Karpas-422 (cell line): ENCODE data around the gene PTPRK. TPM values are rescaled to one million over a fixed set of nuclear protein-coding genes. Genes with fewer than 3 reads are reported as not detected.

Experiments
- DNase-seq: peaks from one replicate; pipeline ENCODE4 v3.0.0-alpha.2; 2015
- H2AFZ ChIP-seq: fragments of 200-600 bp; sonication (generic); 2 replicates; pipeline ENCODE4 v1.6.1; 2014; ENCODE audit warnings: antibody characterized with exemption, low read length, mixed read lengths
- H3K27ac ChIP-seq: fragments of 200-600 bp; sonication (generic); 2 replicates; pipeline ENCODE4 v1.5.1; 2014; ENCODE audit warnings: mild to moderate bottlenecking, low read length, moderate library complexity
- H3K27me3 ChIP-seq: fragments of 200-600 bp; sonication (generic); 2 replicates; pipeline ENCODE4 v1.6.1; 2014; ENCODE audit warnings: low read length, mixed read lengths
- H3K36me3 ChIP-seq: fragments of 200-600 bp; sonication (generic); 2 replicates; pipeline ENCODE4 v1.6.1; 2014; ENCODE audit warnings: low read length, mixed read lengths; ENCODE audit not compliant: insufficient read depth
- H3K4me1 ChIP-seq: fragments of 200-600 bp; sonication (generic); 2 replicates; pipeline ENCODE4 v1.6.1; 2014; ENCODE audit warnings: mild to moderate bottlenecking, low read length, mixed read lengths
- H3K4me2 ChIP-seq: fragments of 200-600 bp; sonication (generic); 2 replicates; pipeline ENCODE4 v1.6.1; 2014; ENCODE audit warnings: low read length, low read depth, mild to moderate bottlenecking; ENCODE audit not compliant: poor library complexity, severe bottlenecking
- H3K4me3 ChIP-seq: fragments of 200-600 bp; sonication (generic); 2 replicates; pipeline ENCODE4 v1.5.1; 2014; ENCODE audit warnings: mild to moderate bottlenecking, antibody characterized with exemption, low read length, mixed read lengths
- H3K79me2 ChIP-seq: fragments of 200-600 bp; sonication (generic); 2 replicates; pipeline ENCODE4 v1.6.1; 2014; ENCODE audit warnings: mild to moderate bottlenecking, low read length, mixed read lengths
- H3K9ac ChIP-seq: fragments of 200-600 bp; sonication (generic); 2 replicates; pipeline ENCODE4 v1.6.0; 2014; ENCODE audit warnings: low read length
- H3K9me2 ChIP-seq: fragments of 200-600 bp; sonication (generic), shearing (Covaris generic); replicated peaks from 2 replicates; pipeline ENCODE4 v1.6.0; 2014; ENCODE audit warnings: mild to moderate bottlenecking, low read length, moderate library complexity; ENCODE audit not compliant: insufficient read depth
- H3K9me3 ChIP-seq: fragments of 300-700, 200-600 bp; sonication (generic); 2 replicates; pipeline ENCODE4 v1.6.1; 2014; ENCODE audit warnings: low read length, mixed read lengths
- H4K20me1 ChIP-seq: fragments of 200-600 bp; sonication (generic); 2 replicates; pipeline ENCODE4 v1.6.1; 2014; ENCODE audit warnings: mild to moderate bottlenecking, antibody characterized with exemption, low read length, low read depth; ENCODE audit not compliant: insufficient read depth
- total RNA-seq: library from RNA; depleted of rRNA; stranded (reverse); fragments of >200 nt; shearing (Covaris generic); gene quantifications from 2 replicates; pipeline ENCODE4 v1.2.3, GENCODE V29; 2014; ENCODE audit warnings: low replicate concordance

Gene PTPRK
- total RNA-seq, 1 experiment from 2014 or later: 0.04 TPM

- H3K9ac ChIP-seq: no peak overlapping the region
- no peak overlapping the region for H2AFZ ChIP-seq
- DNase-seq: no peak
- no peaks in the 10 kb centered on the region for H4K20me1 ChIP-seq
- H3K27me3 ChIP-seq: no peaks in the 10 kb centered on the region
- peaks cover 11% of the 10 kb centered on the region for H3K9me3 ChIP-seq
- no peaks in the 10 kb centered on the region for H3K36me3 ChIP-seq
- no peak overlapping the region for H3K4me3 ChIP-seq
- no peaks in the 10 kb centered on the region for H3K79me2 ChIP-seq
- H3K9me2 ChIP-seq: no peaks in the 10 kb centered on the region
- no peaks in the 10 kb centered on the region for H3K4me1 ChIP-seq
- H3K27ac ChIP-seq: no peak overlapping the region
- H3K4me2 ChIP-seq: no peak overlapping the region
These were observed 41.2 kb downstream of the PTPRK start for GRCh38 chr6:128479048-128479666.

DNA sequence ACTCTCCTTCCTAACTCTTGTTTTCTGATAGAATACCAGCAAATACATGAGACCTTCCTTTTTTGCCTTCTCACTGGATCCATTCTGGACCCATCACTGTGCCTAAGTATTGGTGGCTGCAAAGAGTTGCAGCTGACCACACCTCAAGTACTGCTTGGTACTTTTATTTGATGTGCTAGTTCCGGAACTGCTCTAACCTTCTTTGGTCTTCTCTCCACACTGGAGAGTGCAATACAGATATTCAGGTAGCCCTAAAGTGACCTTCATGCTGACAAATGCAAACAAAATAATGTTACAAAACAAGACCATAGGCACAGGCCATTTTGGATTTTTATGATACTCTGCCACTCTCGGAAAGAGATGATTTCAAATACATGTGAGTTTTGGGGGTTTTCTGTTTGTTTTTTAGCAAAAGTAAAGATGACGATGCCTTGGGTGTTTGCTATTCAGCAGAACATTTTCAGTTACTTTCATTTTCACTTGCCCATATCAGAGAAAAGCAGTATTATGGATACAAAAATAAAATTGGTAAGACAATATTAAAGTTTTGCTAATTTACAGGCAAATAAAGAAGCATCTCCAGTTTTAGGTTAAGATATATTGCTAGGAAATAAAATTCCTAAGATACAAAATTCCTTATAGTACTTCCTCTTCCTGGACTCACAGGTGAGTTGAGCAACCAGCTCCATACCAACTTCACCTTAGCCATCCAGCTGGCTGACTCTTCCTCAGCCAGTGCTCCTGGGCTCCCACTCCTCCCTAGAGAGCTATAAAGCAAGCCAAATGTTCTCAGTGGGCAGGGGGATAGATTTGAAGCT lies 42.0 kb downstream of the PTPRK start:
- Histone ChIP-seq H3K4me2 (no peak overlapping the region), H4K20me1 (no peaks in the 10 kb centered on the region), H3K9ac (no peak overlapping the region), H3K27ac (no peak overlapping the region), H3K9me2 (no peaks in the 10 kb centered on the region), H3K4me1 (no peaks in the 10 kb centered on the region), H3K9me3 (peaks cover 5% of the 10 kb centered on the region), H2AFZ (no peak overlapping the region), H3K79me2 (no peaks in the 10 kb centered on the region), H3K4me3 (no peak overlapping the region), H3K27me3 (no peaks in the 10 kb centered on the region), H3K36me3 (no peaks in the 10 kb centered on the region)
- no peak for DNase-seq

DNA sequence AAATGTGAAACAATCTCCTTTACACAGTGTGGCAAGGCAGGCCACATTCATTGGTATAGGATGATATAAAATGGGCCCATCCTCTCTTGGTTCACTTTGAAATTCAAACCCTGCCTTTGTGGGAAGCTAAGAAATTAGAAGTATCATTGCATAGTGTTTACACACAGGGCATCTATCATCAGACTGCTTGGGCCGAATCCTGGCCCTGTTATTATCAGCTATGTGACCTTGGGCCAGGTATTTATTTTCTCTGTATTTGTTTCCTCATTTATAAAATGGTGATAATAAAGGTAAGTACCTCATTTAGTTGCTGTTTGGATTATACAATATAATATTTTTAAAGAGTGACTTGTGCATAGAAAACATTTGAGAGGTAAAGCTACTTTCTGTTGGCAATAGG lies 45.5 kb downstream of the PTPRK start:
- no peak for DNase-seq
- H3K4me1 ChIP-seq: no peaks in the 10 kb centered on the region
- H3K9me3 ChIP-seq: peaks cover 9% of the 10 kb centered on the region
- no peak overlapping the region for H3K27ac ChIP-seq
- H3K79me2 ChIP-seq: no peaks in the 10 kb centered on the region
- H4K20me1 ChIP-seq: no peaks in the 10 kb centered on the region
- H2AFZ ChIP-seq: no peak overlapping the region
- H3K9ac ChIP-seq: no peak overlapping the region
- no peaks in the 10 kb centered on the region for H3K27me3 ChIP-seq
- H3K4me2 ChIP-seq: no peak overlapping the region
- H3K9me2 ChIP-seq: no peaks in the 10 kb centered on the region
- H3K4me3 ChIP-seq: no peak overlapping the region
- no peaks in the 10 kb centered on the region for H3K36me3 ChIP-seq

- Histone ChIP-seq H3K27me3 (no peaks in the 10 kb centered on the region), H3K36me3 (no peaks in the 10 kb centered on the region), H4K20me1 (no peaks in the 10 kb centered on the region), H3K9ac (no peak overlapping the region), H3K4me2 (no peak overlapping the region), H2AFZ (no peak overlapping the region), H3K9me2 (no peaks in the 10 kb centered on the region), H3K27ac (no peak overlapping the region), H3K79me2 (no peaks in the 10 kb centered on the region), H3K9me3 (peaks cover 9% of the 10 kb centered on the region), H3K4me3 (no peak overlapping the region), H3K4me1 (no peaks in the 10 kb centered on the region)
- no peak for DNase-seq
These were observed 45.9 kb downstream of the PTPRK start for GRCh38 chr6:128474481-128474880.

- Histone ChIP-seq H3K9ac (no peak overlapping the region), H3K9me2 (no peaks in the 10 kb centered on the region), H3K4me2 (no peak overlapping the region), H3K27me3 (no peaks in the 10 kb centered on the region), H2AFZ (no peak overlapping the region), H3K79me2 (no peaks in the 10 kb centered on the region), H3K9me3 (peaks cover 9% of the 10 kb centered on the region), H3K27ac (no peak overlapping the region), H3K4me1 (no peaks in the 10 kb centered on the region), H3K4me3 (no peak overlapping the region), H3K36me3 (no peaks in the 10 kb centered on the region), H4K20me1 (no peaks in the 10 kb centered on the region)
- DNase-seq: no peak
These were observed 48.5 kb downstream of the PTPRK start for GRCh38 chr6:128471907-128472306.

- H3K4me3 ChIP-seq: no peak overlapping the region
- H3K4me1 ChIP-seq: no peaks in the 10 kb centered on the region
- no peaks in the 10 kb centered on the region for H3K79me2 ChIP-seq
- H3K4me2 ChIP-seq: no peak overlapping the region
- H2AFZ ChIP-seq: no peak overlapping the region
- H3K9me3 ChIP-seq: peaks cover 10% of the 10 kb centered on the region
- no peak overlapping the region for H3K9ac ChIP-seq
- no peak overlapping the region for H3K27ac ChIP-seq
- H4K20me1 ChIP-seq: no peaks in the 10 kb centered on the region
- H3K9me2 ChIP-seq: no peaks in the 10 kb centered on the region
- no peaks in the 10 kb centered on the region for H3K27me3 ChIP-seq
- H3K36me3 ChIP-seq: no peaks in the 10 kb centered on the region
- no peak for DNase-seq
These were observed 54.7 kb downstream of the PTPRK start for GRCh38 chr6:128465368-128466343.

DNA sequence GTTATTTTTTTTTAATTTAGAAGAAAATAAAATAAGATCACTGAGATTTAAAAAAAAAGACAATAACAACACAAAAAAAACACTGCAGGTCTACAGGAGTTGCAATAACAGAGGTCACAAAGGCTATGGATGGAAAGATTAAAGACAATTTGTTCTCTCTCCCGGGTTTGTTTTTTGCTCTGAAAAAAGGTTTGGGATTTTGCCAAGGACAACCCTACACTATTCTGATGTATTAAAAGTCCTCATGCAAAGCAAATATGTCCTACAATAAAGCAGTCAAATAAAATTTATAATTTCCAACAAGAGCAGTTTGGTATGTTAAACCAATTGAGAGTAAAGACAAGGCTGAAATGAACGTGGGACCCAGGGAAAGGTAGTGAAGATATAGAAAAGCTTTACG lies 55.6 kb downstream of the PTPRK start:
- no peak for DNase-seq
- Histone ChIP-seq H3K36me3 (no peaks in the 10 kb centered on the region), H3K27me3 (no peaks in the 10 kb centered on the region), H3K4me2 (no peak overlapping the region), H3K9ac (no peak overlapping the region), H2AFZ (no peak overlapping the region), H3K9me3 (peaks cover 14% of the 10 kb centered on the region), H3K4me1 (no peaks in the 10 kb centered on the region), H3K9me2 (no peaks in the 10 kb centered on the region), H3K79me2 (no peaks in the 10 kb centered on the region), H3K4me3 (no peak overlapping the region), H4K20me1 (no peaks in the 10 kb centered on the region), H3K27ac (no peak overlapping the region)

DNA sequence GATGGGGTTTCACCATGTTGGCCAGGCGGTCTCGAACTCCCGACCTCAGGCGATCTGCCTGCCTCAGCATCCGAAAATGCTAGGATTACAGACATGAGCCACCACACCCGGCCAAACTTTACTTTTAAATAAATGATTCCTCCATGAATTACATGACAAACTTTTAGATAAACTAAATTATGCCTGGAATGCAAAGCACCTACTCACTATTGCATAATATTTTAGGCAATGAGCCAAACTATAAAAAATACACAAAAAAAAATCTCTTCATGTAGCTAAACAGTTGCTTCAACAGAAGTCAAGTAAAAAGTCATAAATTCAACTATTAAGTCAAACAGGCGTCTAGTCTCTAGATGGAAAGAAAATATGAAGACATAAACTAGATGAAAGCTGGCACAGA lies 56.5 kb downstream of the PTPRK start:
- Histone ChIP-seq H3K27ac (no peak overlapping the region), H4K20me1 (no peaks in the 10 kb centered on the region), H2AFZ (no peak overlapping the region), H3K4me3 (no peak overlapping the region), H3K4me2 (no peak overlapping the region), H3K36me3 (no peaks in the 10 kb centered on the region), H3K9ac (no peak overlapping the region), H3K4me1 (no peaks in the 10 kb centered on the region), H3K27me3 (no peaks in the 10 kb centered on the region), H3K9me3 (peaks cover 17% of the 10 kb centered on the region), H3K9me2 (no peaks in the 10 kb centered on the region), H3K79me2 (no peaks in the 10 kb centered on the region)
- no peak for DNase-seq
